ENCODE results near the gene LRP6. TPM values are rescaled to one million over a fixed set of nuclear protein-coding genes. Genes with fewer than 3 reads are reported as not detected.

The LRP6 gene
- total and polyA plus RNA-seq, 2 experiments from 2014 or later = 18.1 to 25.4 TPM

DNA sequence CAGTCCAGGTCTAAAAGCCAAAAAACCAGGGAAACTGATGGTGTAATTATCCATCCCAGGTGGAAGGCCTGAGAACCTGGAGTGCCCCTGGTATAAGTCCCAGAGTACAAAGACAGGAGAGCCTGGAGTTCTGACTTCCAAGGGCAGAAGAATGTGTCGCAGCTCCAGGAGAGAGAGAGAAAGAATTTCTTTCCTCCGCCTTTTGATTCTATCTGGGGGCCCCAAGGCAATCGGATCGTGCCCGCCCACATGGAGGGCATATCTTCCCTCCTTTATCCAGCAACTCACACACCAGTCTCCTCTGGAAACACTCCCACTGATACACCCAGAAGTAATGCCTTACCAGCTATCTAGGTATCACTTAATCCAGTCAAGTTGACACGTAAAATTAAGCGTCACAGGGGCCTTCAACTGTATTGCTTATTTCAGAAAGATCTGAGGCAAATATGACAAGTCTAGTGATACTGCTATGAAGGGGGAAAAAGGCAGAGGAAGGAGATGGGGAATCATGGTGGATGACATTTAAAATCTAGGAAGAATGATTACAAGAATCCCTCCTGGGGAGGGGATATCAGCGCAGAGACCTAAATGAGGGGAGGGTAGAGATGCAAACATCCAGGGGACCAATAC is 30.5 kb upstream of the LRP6 start:
- Histone ChIP-seq H3K36me3 (no peaks in the 10 kb centered on the region), H3K27ac (no peak overlapping the region), H3K4me1 (ENCODE audit: low read depth) (no peaks in the 10 kb centered on the region), H3K27me3 (no peaks in the 10 kb centered on the region), H3K9me3 (ENCODE audit: low read depth) (no peaks in the 10 kb centered on the region), H3K4me3 (no peak overlapping the region)
- TF ChIP-seq, protein P1, sequence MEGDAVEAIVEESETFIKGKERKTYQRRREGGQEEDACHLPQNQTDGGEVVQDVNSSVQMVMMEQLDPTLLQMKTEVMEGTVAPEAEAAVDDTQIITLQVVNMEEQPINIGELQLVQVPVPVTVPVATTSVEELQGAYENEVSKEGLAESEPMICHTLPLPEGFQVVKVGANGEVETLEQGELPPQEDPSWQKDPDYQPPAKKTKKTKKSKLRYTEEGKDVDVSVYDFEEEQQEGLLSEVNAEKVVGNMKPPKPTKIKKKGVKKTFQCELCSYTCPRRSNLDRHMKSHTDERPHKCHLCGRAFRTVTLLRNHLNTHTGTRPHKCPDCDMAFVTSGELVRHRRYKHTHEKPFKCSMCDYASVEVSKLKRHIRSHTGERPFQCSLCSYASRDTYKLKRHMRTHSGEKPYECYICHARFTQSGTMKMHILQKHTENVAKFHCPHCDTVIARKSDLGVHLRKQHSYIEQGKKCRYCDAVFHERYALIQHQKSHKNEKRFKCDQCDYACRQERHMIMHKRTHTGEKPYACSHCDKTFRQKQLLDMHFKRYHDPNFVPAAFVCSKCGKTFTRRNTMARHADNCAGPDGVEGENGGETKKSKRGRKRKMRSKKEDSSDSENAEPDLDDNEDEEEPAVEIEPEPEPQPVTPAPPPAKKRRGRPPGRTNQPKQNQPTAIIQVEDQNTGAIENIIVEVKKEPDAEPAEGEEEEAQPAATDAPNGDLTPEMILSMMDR (IDR thresholded peaks at IDR 0.05; ENCODE audit: low read depth, low read length) = no peak
- DNase-seq (ENCODE audit: low read depth in 1 of 2, low spot score in 1 of 2) = no peak

DNA sequence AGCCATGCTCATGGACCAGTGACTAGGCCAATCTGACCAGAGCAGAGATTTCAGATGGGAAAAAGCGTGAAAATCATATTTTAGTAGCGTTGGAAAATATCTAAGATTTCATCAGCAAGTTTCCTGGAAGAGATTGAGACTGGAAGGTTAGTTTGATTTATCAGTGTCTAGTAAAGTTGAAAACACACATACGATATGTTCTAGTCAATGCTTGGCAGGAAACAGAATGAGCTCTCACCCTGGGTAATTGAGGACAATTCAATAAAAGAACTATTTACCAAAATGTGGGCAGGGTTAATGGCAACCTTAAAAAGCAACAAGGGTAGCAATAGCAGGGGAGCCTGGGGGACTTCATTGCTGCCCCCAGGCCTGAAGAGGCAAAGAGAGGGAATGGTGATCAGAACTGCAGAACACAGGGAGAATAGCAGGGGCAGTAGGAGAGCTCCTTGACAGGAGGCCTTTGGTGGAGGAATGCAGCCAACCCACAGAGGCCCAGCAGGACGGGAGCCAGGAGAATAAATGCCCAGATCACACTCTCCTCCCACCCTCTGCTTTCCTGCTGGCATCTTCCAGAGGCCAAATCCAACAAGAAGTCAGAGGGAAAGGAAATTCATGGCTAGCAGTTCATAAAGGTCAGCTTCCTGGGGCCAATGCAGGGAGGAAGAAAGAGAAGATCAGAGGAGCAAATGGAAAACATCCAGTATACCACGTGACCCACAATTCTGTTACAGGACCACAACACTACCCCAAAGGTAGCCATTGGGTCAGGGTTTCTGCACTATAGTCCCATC is 27.6 kb upstream of the LRP6 start:
- H3K4me3 ChIP-seq = no peak overlapping the region
- DNase-seq (ENCODE audit: low read depth in 1 of 2, low spot score in 1 of 2) = peak; percentile 9 to 77
- no peaks in the 10 kb centered on the region for H3K36me3 ChIP-seq
- no peak overlapping the region for H3K27ac ChIP-seq
- no peaks in the 10 kb centered on the region for H3K4me1 ChIP-seq (ENCODE audit: low read depth)
- no peaks in the 10 kb centered on the region for H3K27me3 ChIP-seq
- H3K9me3 ChIP-seq (ENCODE audit: low read depth) = no peaks in the 10 kb centered on the region
- TF ChIP-seq, protein P1 (IDR thresholded peaks at IDR 0.05; ENCODE audit: low read depth, low read length) = no peak

DNA sequence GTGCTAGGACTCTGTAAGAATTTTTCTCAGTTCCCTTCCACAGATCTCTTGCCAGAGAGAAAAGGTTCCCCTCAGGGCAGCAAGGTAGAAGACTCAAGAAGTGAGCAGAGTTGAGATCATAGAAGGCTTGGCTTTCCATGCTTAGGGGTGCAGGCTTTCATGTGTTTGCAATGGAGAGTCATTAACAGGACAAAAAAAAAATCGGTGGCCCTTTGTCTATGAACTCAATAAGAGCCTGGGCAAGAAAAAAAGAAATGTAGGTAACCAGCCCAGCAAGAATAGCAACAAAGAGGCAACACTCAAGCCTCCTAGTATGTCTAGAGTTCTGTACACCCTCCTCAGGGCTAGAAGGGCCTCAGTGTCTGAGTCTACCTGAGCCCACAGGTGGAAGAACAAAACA is 23.4 kb upstream of the LRP6 start:
- no peak for DNase-seq (ENCODE audit: low read depth in 1 of 2, low spot score in 1 of 2)
- Histone ChIP-seq H3K27ac (no peak overlapping the region), H3K36me3 (no peaks in the 10 kb centered on the region), H3K27me3 (no peaks in the 10 kb centered on the region), H3K4me3 (no peak overlapping the region), H3K9me3 (ENCODE audit: low read depth) (no peaks in the 10 kb centered on the region), H3K4me1 (ENCODE audit: low read depth) (no peaks in the 10 kb centered on the region)
- TF ChIP-seq, protein P1 (IDR thresholded peaks at IDR 0.05; ENCODE audit: low read depth, low read length) = no peak

DNA sequence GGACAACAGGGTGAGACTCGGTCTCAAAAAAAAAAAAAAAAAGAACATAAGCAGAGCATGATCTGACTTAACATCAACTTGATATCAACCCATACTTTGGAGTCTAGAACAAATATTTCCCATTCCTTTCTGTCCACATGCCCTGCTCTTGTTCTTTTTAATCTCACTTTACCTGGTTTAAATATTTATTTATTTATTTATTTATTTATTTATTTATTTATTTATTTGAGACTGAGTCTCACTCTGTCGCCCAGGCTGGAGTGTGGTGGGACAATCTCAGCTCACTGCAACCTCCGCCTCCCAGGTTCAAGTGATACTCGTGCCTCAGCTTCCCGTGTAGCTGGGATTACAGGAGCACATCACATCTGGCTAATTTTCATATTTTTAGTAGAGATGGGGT is 19.6 kb upstream of the LRP6 start:
- Histone ChIP-seq H3K36me3 (no peaks in the 10 kb centered on the region), H3K9me3 (ENCODE audit: low read depth) (no peaks in the 10 kb centered on the region), H3K4me1 (ENCODE audit: low read depth) (no peaks in the 10 kb centered on the region), H3K27ac (no peak overlapping the region), H3K27me3 (no peaks in the 10 kb centered on the region), H3K4me3 (no peak overlapping the region)
- TF ChIP-seq, protein P1 (IDR thresholded peaks at IDR 0.05; ENCODE audit: low read depth, low read length) = no peak
- no peak for DNase-seq (ENCODE audit: low read depth in 1 of 2, low spot score in 1 of 2)

DNA sequence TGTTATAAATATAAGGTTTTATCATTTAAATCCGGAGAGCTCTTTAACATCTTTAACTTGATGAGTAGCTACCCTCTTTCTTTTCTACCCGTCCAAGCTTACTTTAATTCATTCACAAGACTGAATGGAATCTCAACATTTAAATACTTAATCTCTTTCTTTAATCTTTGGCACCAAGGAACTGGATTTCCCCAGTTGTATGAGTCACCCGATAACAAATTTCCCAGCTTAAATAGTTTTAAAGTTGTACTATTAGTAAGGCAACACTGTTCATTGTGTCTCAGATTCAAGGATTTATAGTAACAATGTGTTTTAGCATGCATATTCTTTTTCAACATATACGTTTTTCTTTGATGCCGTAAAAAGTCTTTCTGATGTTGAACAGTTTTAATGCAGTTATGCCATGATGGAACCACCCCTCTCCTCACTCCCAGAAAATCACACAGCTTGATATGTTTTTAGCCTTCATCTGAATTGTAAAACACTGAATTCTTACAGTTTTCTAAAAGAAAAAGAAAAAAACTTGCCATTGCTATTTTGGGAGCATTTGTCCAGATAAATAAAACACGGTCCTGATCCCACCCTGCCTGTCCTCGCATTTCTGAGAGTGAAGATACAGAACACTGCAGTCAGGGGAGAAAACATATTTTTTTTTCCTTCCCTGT is 16.0 kb upstream of the LRP6 start:
- no peaks in the 10 kb centered on the region for H3K27me3 ChIP-seq
- TF ChIP-seq, protein P1 (IDR thresholded peaks at IDR 0.05; ENCODE audit: low read depth, low read length) = no peak
- H3K4me1 ChIP-seq (ENCODE audit: low read depth) = no peaks in the 10 kb centered on the region
- no peaks in the 10 kb centered on the region for H3K36me3 ChIP-seq
- DNase-seq (ENCODE audit: low read depth in 1 of 2, low spot score in 1 of 2) = peak in 1 of 2 donors; percentile 76
- no peaks in the 10 kb centered on the region for H3K9me3 ChIP-seq (ENCODE audit: low read depth)
- H3K4me3 ChIP-seq = no peak overlapping the region
- no peak overlapping the region for H3K27ac ChIP-seq

Data from cardiac muscle cell (in vitro differentiated cells and primary cell).